GF-D8 (cell line): Measurements from ENCODE around the gene RHOT1.
"Not testable (repeated sequence)": the region's sequence is repeated elsewhere in the genome, so short reads cannot be mapped to it uniquely, and the experiment has no call there.

Experiments
- DNase-seq: peaks from one replicate; lab custom pipeline; 2025; lab: John Stamatoyannopoulos, UW

RHOT1 gene

GRCh38 chr17:32227910-32228309 is 85.6 kb downstream of the RHOT1 start:
- no peak for DNase-seq

GRCh38 chr17:32235588-32235987 is 93.3 kb downstream of the RHOT1 start:
- DNase-seq: no peak

GRCh38 chr17:32239456-32239855 is 97.2 kb downstream of the RHOT1 start:
- no peak for DNase-seq

- no peak for DNase-seq
Measured at GRCh38 chr17:32240750-32241149, 98.4 kb downstream of the RHOT1 start.

- DNase-seq: no peak
Measured at GRCh38 chr17:32241640-32242039, 99.3 kb downstream of the RHOT1 start.

GRCh38 chr17:32249475-32249874 is 107.2 kb downstream of the RHOT1 start:
- no peak for DNase-seq

GRCh38 chr17:32253117-32253611 is 110.9 kb downstream of the RHOT1 start:
- no peak for DNase-seq

- no peak for DNase-seq
Measured at GRCh38 chr17:32256012-32256700, 113.9 kb downstream of the RHOT1 start.

GRCh38 chr17:32256701-32257019 is 114.4 kb downstream of the RHOT1 start:
- DNase-seq: no peak

- DNase-seq: no peak
Measured at GRCh38 chr17:32258383-32259140, 116.3 kb downstream of the RHOT1 start.

- DNase-seq: no peak
Measured at GRCh38 chr17:32259586-32259985, 117.3 kb downstream of the RHOT1 start.

- DNase-seq: no peak
Measured at GRCh38 chr17:32261417-32261736, 119.1 kb downstream of the RHOT1 start.

GRCh38 chr17:32261936-32262510 is 119.7 kb downstream of the RHOT1 start:
- no peak for DNase-seq

GRCh38 chr17:32263515-32263914 is 121.2 kb downstream of the RHOT1 start:
- not testable (repeated sequence) for DNase-seq

- no peak for DNase-seq
Measured at GRCh38 chr17:32264140-32264799, 122.0 kb downstream of the RHOT1 start.

GRCh38 chr17:32264823-32265191 is 122.5 kb downstream of the RHOT1 start:
- DNase-seq: no peak

- DNase-seq: no peak
Measured at GRCh38 chr17:32265192-32265923, 123.1 kb downstream of the RHOT1 start, which contains the start of gene RHBDL3. Gene RHBDL3 (plus strand): TSS chr17:32265832. CDS start chr17:32266190, 358 bp downstream.

- no peak for DNase-seq
Measured at GRCh38 chr17:32266051-32266388, 123.7 kb downstream of the RHOT1 start.

- DNase-seq: no peak
Measured at GRCh38 chr17:32266389-32267301, 124.3 kb downstream of the RHOT1 start.

GRCh38 chr17:32267690-32268205 is 125.4 kb downstream of the RHOT1 start:
- no peak for DNase-seq

- DNase-seq: no peak
Measured at GRCh38 chr17:32268734-32269288, 126.5 kb downstream of the RHOT1 start.
